Uterus (tissue), 2 donors: ENCODE measurements around the gene MAP3K6.

Source experiments
- CTCF ChIP-seq, 4 experiments: fragments of 200-600 bp in 2 of 4; fragments of 450-650 bp in 2 of 4; sonication (generic) in 2 of 4; IDR thresholded peaks; one replicate each; pipeline ENCODE4 v1.5.1; 2016 to 2019; ENCODE audit warnings: antibody characterized with exemption in 4 of 4, mild to moderate bottlenecking in 2 of 4, moderate library complexity in 1 of 4
- POLR2A ChIP-seq, 2 donors: fragments of 450-650 bp; IDR thresholded peaks; one replicate each; pipeline ENCODE4 v1.6.1; 2016; ENCODE audit warnings: antibody characterized with exemption in 2 of 2, mild to moderate bottlenecking in 1 of 2, moderate library complexity in 1 of 2

GRCh38 chr1:27412502-27412901, 45.7 kb upstream of the MAP3K6 start:
- no peak for TF ChIP-seq CTCF (IDR thresholded peaks at IDR 0.05)
- no peak for TF ChIP-seq POLR2A (IDR thresholded peaks at IDR 0.05)
